Measurements from ENCODE around the gene KNDC1.
"Not testable (repeated sequence)": the region's sequence is repeated elsewhere in the genome, so short reads cannot be mapped to it uniquely, and the experiment has no call there.

The KNDC1 gene

GRCh38 chr10:133141958-133142340, 18.1 kb upstream of the KNDC1 start:
- no peak for DNase-seq (ENCODE audit: low read depth)

DNA sequence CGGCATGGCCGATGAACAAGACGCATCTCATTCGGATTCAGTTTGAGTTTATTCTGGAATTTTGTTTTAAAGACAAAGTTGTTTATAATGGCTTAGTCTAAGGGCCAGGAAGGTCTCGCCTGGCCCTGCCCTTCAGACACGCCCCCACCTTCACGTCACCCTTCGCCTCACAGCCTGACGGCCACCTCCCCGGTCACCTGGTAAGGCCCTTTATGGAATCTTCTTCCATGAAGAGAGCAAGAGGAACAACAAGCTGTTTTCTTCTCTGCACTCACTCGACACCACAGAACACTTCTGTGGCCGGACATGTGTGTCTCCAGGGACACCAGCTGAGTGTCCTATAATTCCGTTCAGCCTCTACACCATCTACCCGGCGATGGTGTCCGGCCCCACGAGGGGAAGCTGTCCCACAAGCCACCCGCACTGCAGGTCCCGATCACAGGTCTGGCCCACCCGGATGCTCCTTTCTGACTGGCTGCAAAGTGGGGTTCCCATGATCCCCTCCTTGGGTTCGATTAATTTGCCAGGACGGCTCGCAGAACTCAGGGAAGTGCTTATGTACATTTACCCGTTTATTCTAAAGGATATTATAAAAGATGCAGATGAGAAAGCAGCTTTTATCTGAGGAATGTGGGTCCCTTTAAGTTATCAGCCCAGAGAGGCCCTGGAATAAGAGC, 17.4 kb upstream of the KNDC1 start:
- no peak for DNase-seq (ENCODE audit: low read depth)

DNA sequence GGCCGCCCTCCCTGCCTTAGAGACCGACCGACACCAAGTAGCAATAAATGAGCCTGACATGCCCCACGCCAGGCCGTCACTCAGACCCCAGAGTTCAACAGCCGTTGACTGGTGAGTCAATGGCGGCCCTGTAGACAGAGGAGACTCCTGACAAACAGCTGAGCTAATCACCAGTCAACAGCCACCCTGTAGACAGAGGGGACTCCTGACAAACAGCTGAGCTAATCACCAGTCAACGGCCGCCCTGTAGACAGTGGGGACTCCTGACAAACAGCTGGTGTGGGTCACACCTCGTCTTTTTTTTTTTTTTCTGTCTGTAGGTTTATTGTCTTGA, 16.9 kb upstream of the KNDC1 start:
- no peak for DNase-seq (ENCODE audit: low read depth)

DNA sequence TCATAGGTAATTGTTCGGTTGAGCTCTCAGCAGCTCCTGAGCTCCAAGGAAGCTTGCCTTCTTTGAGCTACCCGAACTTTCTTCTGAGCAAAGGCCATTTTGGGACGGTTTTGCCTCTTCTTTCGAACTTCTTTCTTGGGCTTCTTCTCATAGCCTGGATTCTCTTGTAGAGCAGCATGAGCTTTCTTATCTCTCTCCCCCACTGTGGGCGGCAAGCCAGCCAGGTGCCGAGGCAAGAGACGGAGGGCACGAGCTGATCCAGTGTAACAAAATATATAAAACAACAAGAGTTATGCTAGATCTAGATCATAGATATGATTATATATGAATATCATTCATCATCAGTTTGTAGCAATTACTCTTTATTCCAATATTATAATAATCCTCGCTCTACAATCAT, 16.5 kb upstream of the KNDC1 start:
- DNase-seq (ENCODE audit: low read depth) = no peak

GRCh38 chr10:133144771-133145170, 15.2 kb upstream of the KNDC1 start:
- no peak for DNase-seq (ENCODE audit: low read depth)

GRCh38 chr10:133150226-133150625, 9.8 kb upstream of the KNDC1 start:
- DNase-seq (ENCODE audit: low read depth) = no peak

- DNase-seq (ENCODE audit: low read depth) = no peak
Observed at GRCh38 chr10:133150656-133151055, 9.4 kb upstream of the KNDC1 start.

- not testable (repeated sequence) for DNase-seq (ENCODE audit: low read depth)
Observed at GRCh38 chr10:133151071-133151470, 8.9 kb upstream of the KNDC1 start.

DNA sequence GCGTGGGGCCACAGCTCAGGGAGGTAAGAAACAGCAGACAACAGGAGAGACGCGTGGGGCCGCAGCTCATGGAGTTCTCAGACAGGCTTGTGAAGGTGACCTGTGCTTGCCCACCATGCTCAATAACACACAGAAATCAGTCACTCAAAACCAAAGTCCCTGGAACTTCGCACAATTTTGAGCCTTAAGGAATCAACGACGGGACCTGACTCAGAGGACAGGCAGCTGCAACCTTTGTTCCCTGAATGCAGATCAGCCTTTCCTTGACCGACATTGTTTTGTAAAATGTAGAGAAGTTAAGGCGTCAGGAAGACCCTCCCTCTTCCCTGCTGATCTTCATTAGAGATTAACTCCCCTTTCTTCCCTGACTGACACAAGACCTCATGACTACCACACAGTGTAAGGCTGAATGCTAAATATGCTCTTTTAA, 8.5 kb upstream of the KNDC1 start:
- no peak for DNase-seq (ENCODE audit: low read depth)

GRCh38 chr10:133154411-133154810, 5.6 kb upstream of the KNDC1 start:
- no peak for DNase-seq (ENCODE audit: low read depth)

GRCh38 chr10:133154996-133155778, 4.8 kb upstream of the KNDC1 start:
- no peak for DNase-seq (ENCODE audit: low read depth)

DNA sequence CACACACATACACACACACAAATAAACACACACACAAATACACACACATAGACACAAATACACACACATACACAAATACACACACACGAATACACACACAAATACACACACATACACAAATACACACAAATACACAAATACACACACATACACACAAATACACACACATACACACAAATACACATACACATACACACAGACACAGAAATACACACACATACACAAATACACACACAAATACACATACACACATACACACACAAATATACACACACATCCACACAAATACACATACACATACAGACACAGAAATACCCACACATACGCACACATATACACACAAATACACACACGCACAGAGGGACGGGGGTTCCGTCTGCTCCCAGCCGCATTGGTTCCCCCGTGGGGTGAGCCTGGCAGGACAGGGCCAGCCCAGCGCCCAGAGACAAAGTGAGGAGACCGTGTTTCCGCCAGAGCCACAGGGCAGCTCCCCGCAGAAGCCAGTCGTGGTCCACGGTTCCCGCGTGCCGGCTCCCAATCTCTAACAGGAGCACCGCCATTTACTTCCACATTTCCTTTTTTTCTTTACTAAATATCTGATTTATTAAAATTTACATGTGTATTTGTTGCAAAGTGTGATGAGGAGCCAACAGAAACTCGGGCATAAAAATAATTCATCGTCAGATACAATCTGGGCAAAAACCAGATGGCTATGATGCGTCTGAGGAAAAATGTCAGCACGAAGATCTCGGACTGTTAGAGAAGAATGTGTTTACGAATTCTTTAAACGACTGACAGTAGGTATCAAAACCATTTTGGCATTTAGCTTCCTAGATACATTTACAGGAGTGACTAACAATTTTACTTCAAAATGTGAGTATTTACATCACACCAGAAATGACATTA, 3.1 kb upstream of the KNDC1 start:
- DNase-seq (ENCODE audit: low read depth) = no peak

- DNase-seq (ENCODE audit: low read depth) = no peak
Observed at GRCh38 chr10:133157662-133158436, 2.2 kb upstream of the KNDC1 start.

DNA sequence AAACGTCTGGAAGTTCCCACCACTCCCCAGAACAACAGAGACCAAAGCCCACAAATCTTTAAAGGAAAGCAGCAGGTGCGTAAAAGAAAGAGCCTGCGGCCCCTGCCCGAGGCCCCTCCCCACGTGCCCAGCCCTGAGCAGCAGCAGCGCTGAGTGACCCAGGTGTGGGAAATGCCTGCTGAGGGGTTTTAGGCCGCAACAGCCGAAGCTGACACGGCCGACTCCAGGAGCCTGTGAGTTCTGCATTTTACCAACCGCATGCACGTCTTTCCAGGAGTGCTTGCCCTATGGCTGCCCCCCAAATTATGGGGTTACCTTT, 1.6 kb upstream of the KNDC1 start:
- DNase-seq (ENCODE audit: low read depth) = no peak

GRCh38 chr10:133158756-133159610, 1.0 kb upstream of the KNDC1 start:
- no peak for DNase-seq (ENCODE audit: low read depth)

- DNase-seq (ENCODE audit: low read depth) = no peak
Observed at GRCh38 chr10:133159611-133159949, 439 bp upstream of the KNDC1 start.

DNA sequence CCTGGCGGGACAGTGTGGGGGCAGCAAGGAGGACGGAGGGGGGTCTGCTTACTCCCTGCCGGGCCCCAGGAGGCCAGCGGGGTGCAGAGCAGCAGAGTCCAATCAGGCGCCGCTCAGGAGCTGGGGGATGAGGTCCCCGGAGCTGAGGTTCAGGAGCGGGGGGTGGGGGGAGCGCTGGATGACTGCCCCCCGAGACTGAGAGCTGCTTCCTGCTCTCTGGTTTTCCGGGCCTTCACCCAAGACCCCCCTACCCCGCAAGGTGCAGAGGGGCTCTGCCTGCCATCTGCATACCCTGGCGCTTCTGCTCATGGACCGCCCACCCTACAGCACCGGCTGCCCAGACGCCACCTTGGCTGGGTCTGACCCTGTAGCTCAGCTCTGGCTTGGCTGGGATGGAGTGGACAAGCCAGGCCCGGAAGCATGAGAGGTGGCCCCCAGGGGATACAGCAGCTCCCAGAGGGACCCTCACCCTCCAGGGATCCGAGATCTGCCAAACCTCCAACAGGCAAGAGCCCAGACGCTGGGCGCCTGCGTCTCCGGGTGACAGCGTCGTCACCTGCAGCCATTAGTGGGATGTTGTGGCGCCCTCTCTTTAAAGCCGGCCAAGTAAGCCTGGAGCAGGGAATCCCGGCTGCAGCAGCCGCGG, 930 bp downstream of the KNDC1 start:
- DNase-seq (ENCODE audit: low read depth) = no peak

- DNase-seq (ENCODE audit: low read depth) = no peak
Observed at GRCh38 chr10:133161486-133162109, 1.6 kb downstream of the KNDC1 start.

DNA sequence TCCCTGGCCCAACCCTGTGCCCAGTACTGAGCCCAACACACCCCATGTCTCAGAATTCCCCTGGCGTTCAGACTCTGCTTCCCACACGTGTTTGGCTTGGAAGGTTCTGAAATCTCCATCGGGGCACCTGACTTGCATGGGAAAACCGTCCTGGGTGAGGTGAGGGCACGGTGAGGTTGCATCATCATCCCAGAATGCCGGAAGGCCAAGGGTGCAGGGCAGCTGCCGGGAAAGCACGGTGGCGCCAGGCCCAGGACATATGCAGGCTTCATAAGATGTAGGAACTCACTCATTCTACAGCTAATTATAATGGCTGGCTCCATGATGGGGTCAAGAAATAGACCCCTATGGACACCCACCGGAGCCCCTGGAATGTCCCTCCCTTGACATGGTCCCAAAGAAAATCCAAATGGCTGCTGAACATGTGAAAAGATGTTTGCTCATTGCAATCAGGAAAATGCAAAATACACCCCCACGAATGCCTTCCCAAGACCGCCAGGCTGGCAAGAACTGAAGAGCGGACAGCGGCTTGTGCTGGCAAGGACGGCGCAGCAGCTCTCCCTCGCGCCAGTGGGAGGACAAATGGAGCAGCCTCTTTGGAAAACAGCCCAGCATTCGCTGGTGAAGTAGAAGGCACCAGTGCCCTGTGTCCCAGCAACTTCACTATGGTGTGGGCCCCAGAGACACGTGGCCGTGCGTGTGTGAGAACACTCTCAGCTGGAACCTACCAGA, 2.3 kb downstream of the KNDC1 start:
- no peak for DNase-seq (ENCODE audit: low read depth)
